GM19395 (cell line): Measurements from ENCODE around the gene TNFRSF6B.

Experiments used
- ATAC-seq: cut with Tn5 transposase; IDR thresholded peaks from one replicate; pipeline ENCODE4 v1.9.1; 2021; ENCODE audit warnings: mild to moderate bottlenecking, moderate library complexity; ENCODE audit not compliant: unreplicated experiment

The TNFRSF6B gene

GRCh38 chr20:63735859-63736718 lies 39.6 kb downstream of the TNFRSF6B start, which contains the start of gene LIME1:
LIME1 (plus strand) TSS chr20:63736664; CDS start chr20:63737550, 886 bp downstream.
- ATAC-seq = no peak

DNA sequence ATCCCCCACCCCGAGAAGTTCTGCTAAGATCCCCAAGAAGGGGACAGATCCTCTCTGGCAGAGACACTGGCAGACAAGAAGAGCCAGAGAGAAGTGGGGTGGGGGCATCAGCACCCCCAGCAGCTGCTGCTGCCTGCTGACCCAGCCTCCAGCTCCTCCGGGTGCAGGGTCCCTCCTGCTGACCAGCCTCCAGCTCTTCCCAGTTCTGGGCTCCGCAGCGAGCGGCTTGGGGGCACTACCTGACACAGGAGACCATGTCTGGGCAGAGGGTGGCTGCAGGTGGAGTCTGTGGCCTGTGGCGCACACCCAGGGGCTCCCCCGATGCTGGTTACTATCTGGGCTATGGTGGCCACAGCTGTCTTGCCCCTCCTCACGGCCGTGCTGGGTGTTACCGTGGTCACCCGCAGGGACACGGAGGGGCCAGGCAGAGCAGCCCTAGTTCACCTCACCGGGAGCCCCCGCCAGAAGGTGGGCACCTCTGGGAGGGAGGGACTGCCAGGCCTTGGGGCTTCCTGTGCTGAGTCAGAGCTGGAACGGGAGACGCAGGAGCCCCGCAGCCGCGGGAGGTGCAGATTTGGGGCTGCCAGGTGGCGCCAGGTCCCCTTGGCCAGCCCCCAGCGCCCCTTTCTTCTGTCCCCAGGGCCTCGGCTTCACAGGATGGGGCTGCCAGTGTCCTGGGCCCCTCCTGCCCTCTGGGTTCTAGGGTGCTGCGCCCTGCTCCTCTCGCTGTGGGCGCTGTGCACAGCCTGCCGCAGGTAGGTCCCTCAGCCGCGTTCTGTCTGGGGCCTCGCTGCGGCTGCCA lies 40.6 kb downstream of the TNFRSF6B start:
- ATAC-seq = no peak

DNA sequence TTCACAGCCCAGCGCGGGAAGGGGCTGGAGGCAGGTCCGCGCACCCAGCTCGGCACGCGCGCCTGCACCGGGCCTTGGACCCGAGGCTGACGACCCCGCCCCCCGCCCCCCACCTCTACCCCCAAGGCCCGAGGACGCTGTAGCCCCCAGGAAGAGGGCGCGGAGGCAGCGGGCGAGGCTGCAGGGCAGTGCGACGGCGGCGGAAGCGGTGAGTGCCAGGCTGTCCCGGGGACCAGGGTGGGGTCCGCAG lies 41.2 kb downstream of the TNFRSF6B start:
- no peak for ATAC-seq

DNA sequence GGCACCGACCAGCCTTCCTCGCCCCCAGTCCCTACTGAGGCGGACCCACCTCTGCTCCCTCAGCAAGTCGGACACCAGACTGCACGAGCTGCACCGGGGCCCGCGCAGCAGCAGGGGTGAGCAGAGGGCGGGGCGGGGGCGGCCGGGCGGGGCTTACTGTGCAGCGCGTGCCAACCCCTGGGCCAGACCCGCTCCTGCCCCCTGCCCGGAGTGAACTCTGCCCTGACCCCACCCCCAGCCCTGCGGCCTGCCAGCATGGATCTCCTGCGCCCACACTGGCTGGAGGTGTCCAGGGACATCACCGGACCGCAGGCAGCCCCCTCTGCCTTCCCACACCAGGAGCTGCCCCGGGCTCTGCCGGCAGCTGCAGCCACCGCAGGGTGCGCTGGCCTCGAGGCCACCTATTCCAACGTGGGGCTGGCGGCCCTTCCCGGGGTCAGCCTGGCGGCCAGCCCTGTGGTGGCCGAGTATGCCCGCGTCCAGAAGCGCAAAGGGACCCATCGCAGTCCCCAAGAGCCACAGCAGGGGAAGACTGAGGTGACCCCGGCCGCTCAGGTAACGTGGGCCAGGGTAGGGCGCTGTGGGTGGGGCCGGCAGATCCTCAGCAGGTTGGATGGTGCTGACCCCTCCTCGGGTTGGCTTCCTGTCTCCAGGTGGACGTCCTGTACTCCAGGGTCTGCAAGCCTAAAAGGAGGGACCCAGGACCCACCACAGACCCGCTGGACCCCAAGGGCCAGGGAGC lies 41.7 kb downstream of the TNFRSF6B start:
- ATAC-seq = no peak

DNA sequence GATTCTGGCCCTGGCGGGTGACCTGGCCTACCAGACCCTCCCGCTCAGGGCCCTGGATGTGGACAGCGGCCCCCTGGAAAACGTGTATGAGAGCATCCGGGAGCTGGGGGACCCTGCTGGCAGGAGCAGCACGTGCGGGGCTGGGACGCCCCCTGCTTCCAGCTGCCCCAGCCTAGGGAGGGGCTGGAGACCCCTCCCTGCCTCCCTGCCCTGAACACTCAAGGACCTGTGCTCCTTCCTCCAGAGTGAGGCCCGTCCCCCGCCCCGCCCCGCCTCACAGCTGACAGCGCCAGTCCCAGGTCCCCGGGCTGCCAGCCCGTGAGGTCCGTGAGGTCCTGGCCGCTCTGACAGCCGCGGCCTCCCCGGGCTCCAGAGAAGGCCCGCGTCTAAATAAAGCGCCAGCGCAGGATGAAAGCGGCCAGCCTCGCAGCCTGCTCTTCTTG lies 42.3 kb downstream of the TNFRSF6B start:
- no peak for ATAC-seq

- ATAC-seq = no peak
Observed at GRCh38 chr20:63739130-63740069, 42.9 kb downstream of the TNFRSF6B start, which contains the start of gene SLC2A4RG. SLC2A4RG (plus strand) TSS chr20:63739776; CDS start chr20:63739913, 137 bp downstream.

DNA sequence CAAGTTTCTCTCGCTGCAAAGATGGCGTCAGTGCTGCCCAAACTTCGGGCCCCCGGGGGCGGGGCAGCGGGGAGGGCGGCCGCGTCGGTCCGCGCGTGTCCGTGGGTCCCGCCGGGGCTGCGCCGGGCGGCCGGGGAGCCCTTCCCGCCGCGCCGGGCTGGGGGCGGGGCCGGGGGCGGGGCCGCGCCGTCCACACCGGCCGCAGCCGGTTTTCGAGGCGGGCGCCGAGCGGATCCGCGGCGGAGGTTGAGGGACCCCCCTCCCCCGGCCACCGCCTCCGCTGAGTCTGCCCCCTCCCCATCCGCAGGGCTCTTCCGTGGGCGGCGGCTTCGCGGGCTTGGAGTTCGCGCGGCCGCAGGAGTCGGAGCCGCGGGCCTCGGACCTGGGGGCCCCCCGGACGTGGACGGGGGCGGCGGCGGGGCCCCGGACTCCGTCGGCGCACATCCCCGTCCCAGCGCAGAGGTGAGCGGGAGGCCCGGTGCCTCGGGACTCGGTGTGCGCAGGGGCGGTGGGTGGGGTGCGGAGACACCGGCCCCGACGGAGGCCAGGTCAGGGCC lies 43.7 kb downstream of the TNFRSF6B start:
- no peak for ATAC-seq

- no peak for ATAC-seq
Observed at GRCh38 chr20:63740627-63741353, 44.3 kb downstream of the TNFRSF6B start.

- no peak for ATAC-seq
Observed at GRCh38 chr20:63741354-63741675, 44.9 kb downstream of the TNFRSF6B start.

DNA sequence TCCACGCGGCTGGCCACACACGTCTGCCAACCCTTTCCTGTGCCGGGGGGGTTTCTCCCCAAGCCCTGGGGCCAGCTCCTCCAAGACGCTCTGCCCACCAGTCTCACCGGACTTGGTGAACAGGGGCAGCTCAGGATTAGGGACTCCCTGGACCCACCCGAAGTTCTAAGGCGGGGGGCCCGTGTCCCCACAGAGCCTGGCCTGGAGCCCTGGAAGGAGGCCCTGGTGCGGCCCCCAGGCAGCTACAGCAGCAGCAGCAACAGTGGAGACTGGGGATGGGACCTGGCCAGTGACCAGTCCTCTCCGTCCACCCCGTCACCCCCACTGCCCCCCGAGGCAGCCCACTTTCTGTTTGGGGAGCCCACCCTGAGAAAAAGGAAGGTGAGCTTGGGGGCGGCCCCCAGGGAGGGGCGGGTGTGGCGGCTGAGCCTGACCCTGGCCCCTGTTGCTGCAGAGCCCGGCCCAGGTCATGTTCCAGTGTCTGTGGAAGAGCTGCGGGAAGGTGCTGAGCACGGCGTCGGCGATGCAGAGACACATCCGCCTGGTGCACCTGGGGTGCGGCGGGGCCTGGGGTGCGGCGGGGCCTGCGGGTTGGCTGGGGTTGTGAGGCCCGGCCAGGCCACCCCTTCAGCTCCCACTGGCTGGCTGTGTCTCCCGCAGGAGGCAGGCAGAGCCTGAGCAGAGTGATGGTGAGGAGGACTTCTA lies 45.4 kb downstream of the TNFRSF6B start:
- no peak for ATAC-seq

DNA sequence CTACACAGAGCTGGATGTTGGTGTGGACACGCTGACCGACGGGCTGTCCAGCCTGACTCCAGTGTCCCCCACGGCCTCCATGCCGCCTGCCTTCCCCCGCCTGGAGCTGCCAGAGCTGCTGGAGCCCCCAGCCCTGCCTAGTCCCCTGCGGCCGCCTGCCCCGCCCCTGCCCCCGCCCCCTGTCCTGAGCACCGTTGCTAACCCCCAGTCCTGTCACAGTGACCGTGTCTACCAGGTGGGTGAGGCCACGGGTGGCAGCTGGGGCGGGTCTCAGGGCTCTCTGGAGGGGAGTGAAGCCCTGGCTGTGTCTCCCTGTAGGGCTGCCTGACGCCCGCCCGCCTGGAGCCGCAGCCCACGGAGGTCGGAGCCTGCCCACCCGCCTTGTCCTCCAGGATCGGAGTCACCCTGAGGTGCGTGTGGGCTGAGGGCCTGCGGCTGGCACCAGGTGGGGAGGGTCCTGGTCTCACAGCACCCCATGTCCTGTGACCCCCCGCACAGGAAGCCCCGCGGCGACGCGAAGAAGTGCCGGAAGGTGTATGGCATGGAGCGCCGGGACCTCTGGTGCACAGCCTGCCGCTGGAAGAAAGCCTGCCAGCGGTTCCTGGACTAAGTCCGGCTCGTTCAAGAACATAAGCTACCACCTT lies 46.1 kb downstream of the TNFRSF6B start:
- no peak for ATAC-seq

GRCh38 chr20:63743210-63743970 lies 46.9 kb downstream of the TNFRSF6B start:
- no peak for ATAC-seq

GRCh38 chr20:63744158-63744557 lies 47.7 kb downstream of the TNFRSF6B start:
- ATAC-seq = no peak

GRCh38 chr20:63744574-63745423 lies 48.3 kb downstream of the TNFRSF6B start:
- ATAC-seq = no peak

- ATAC-seq = no peak
Observed at GRCh38 chr20:63745424-63745805, 49.0 kb downstream of the TNFRSF6B start.

GRCh38 chr20:63745961-63746731 lies 49.7 kb downstream of the TNFRSF6B start:
- no peak for ATAC-seq
